Measurements from ENCODE around the gene BIN1. TPM values are rescaled to one million over a fixed set of nuclear protein-coding genes. Genes with fewer than 3 reads are reported as not detected.

Gene BIN1
- total and polyA plus RNA-seq, 2 of the 4 experiments (the other 2 are of a cell fraction): 18.1 to 25.7 TPM

DNA sequence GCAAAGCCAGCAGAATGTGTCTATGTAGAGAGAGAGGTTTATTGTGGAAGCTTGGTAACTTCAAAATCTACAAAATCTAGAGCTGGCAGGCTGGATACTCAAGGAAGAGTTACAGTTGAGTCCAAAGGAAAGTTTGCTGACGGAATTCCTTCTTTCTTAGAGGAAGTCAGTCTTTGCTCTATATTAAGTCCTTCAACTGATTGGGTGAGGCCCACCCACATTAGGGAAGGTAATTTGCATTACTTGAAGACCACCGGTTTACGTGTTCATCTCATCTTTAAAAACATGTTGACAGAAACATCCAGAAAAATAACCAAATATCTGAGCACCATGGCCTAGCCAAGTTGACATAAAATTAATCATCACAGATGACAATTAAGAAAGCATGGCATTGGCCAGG is 106.8 kb downstream of the BIN1 start:
- Histone ChIP-seq H3K36me3 (ENCODE audit: control insufficient read depth, insufficient read depth, low read length) (no peaks in the 10 kb centered on the region), H3K9me1 (ENCODE audit: insufficient read depth, low read length) (no peaks in the 10 kb centered on the region), H3K4me3 (ENCODE audit: insufficient read depth, low read depth, low read length) (no peak overlapping the region), H3K9me3 (ENCODE audit: control insufficient read depth, insufficient read depth, low read length) (no peaks in the 10 kb centered on the region), H3K4me2 (ENCODE audit: low read depth, low read length) (no peak overlapping the region), H4K5ac (ENCODE audit: low read depth, low read length) (no peak overlapping the region), H2BK120ac (ENCODE audit: low read depth, low read length) (no peak overlapping the region), H3K9ac (ENCODE audit: low read depth, low read length) (no peak overlapping the region), H2AFZ (replicated peaks; ENCODE audit: low read length, poor library complexity) (no peak overlapping the region), H2AK9ac (replicated peaks; ENCODE audit: low read depth, low read length, poor library complexity) (no peak overlapping the region), H3K4me1 (ENCODE audit: control insufficient read depth, insufficient read depth, low read length) (no peaks in the 10 kb centered on the region), H4K20me1 (ENCODE audit: insufficient read depth, low read length) (no peaks in the 10 kb centered on the region), H3K23ac (ENCODE audit: low read depth, low read length) (no peak overlapping the region), H3K14ac (replicated peaks; ENCODE audit: low read depth, low read length) (no peak overlapping the region), H2BK20ac (ENCODE audit: low read depth, low read length) (no peak overlapping the region), H4K91ac (ENCODE audit: insufficient read depth, low read depth, low read length) (no peak overlapping the region), H2BK5ac (ENCODE audit: low read depth, low read length, poor library complexity, severe bottlenecking) (no peak overlapping the region), H3K4ac (ENCODE audit: low read depth, low read length) (no peak overlapping the region), H3K18ac (ENCODE audit: low read depth, low read length) (no peak overlapping the region), H3K56ac (ENCODE audit: extremely low read depth, insufficient read depth, low read length) (no peak overlapping the region), H3K79me1 (ENCODE audit: low read depth in 1 of 2, low read length in 2 of 2) (no peaks in the 10 kb centered on the region), H2AK5ac (ENCODE audit: low read depth, low read length) (no peak overlapping the region), H3K27ac (ENCODE audit: insufficient read depth, low read length) (no peak overlapping the region), H3K27me3 (ENCODE audit: control insufficient read depth, insufficient read depth, low read length) (peaks cover 12% of the 10 kb centered on the region), H4K8ac (ENCODE audit: low read depth in 2 of 2, low read length in 2 of 2) (no peak overlapping the region), H2BK15ac (ENCODE audit: low read depth, low read length) (no peak overlapping the region)
- no CpG with 5 or more reads among the region's 3 CpGs for WGBS, 2 experiments (ENCODE audit: extremely low coverage in 2 of 2, insufficient read length in 1 of 2)
- dilution Hi-C loops (cut with HindIII; ENCODE audit: low sequenced_read_pairs, unreplicated experiment): no loop called here
- TF ChIP-seq BHLHE40 (IDR thresholded peaks at IDR 0.05; ENCODE audit: low read depth, low read length) (no peak), MAFK (IDR thresholded peaks at IDR 0.05; ENCODE audit: low read depth, low read length) (no peak), NFE2L2 (IDR thresholded peaks at IDR 0.05; ENCODE audit: low read depth, low read length) (no peak), POLR2A (IDR thresholded peaks at IDR 0.05; ENCODE audit: low read depth, low read length) (no peak), RAD21 (IDR thresholded peaks at IDR 0.05; ENCODE audit: low read length) (no peak), CEBPB (IDR thresholded peaks at IDR 0.05; ENCODE audit: low read depth, low read length) (no peak), SMC3 (IDR thresholded peaks at IDR 0.05; ENCODE audit: low read depth, low read length) (no peak), CHD1 (IDR thresholded peaks at IDR 0.05; ENCODE audit: low read depth, low read length) (no peak), MAZ (IDR thresholded peaks at IDR 0.05; ENCODE audit: borderline replicate concordance, low read depth, low read length) (no peak), MXI1 (IDR thresholded peaks at IDR 0.05; ENCODE audit: borderline replicate concordance, low read depth, low read length) (no peak), FOS (IDR thresholded peaks at IDR 0.05; ENCODE audit: low read depth, low read length) (no peak)
- TF ChIP-seq, protein P1, sequence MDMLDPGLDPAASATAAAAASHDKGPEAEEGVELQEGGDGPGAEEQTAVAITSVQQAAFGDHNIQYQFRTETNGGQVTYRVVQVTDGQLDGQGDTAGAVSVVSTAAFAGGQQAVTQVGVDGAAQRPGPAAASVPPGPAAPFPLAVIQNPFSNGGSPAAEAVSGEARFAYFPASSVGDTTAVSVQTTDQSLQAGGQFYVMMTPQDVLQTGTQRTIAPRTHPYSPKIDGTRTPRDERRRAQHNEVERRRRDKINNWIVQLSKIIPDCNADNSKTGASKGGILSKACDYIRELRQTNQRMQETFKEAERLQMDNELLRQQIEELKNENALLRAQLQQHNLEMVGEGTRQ (IDR thresholded peaks at IDR 0.05; ENCODE audit: low read depth, low read length): no peak
- TF ChIP-seq, protein P2, sequence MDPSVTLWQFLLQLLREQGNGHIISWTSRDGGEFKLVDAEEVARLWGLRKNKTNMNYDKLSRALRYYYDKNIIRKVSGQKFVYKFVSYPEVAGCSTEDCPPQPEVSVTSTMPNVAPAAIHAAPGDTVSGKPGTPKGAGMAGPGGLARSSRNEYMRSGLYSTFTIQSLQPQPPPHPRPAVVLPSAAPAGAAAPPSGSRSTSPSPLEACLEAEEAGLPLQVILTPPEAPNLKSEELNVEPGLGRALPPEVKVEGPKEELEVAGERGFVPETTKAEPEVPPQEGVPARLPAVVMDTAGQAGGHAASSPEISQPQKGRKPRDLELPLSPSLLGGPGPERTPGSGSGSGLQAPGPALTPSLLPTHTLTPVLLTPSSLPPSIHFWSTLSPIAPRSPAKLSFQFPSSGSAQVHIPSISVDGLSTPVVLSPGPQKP (IDR thresholded peaks at IDR 0.05; ENCODE audit: borderline replicate concordance, low read depth, low read length): no peak
- CTCF ChIA-PET: interaction anchor here (0.6 kb wide), 1 partner anchor 20 kb away, joined by 3 read pairs; no protein-coding TSS in a partner anchor
- intact Hi-C loops (cut with micrococcal nuclease): no loop called here
- BruUV-seq (replicated peaks): no TSS peak
- DNase-seq (no peak), ATAC-seq (ENCODE audit: low read depth) (no peak)
- in situ Hi-C loops (cut with MboI; ENCODE audit: low sequenced_read_pairs): no loop called here
- POLR2A ChIA-PET (ENCODE audit: unreplicated experiment): no interaction called here

Measured in IMR-90 (cell line).